Sigmoid colon (tissue), 4 donors: ENCODE results near the gene PPP1R13L.

ENCODE experiments used
- EP300 ChIP-seq, 4 donors: sonication (generic); formaldehyde crosslinking; IDR thresholded peaks; one replicate each; pipeline ENCODE4 v1.6.1; 2017; ENCODE audit warnings: antibody characterized with exemption in 4 of 4
- POLR2A ChIP-seq, 2 donors: fragments of 450-650 bp; IDR thresholded peaks; one replicate each; pipeline ENCODE4 v1.6.1; 2016; ENCODE audit warnings: antibody characterized with exemption in 2 of 2, mild to moderate bottlenecking in 2 of 2, moderate library complexity in 2 of 2
- POLR2AphosphoS5 ChIP-seq, 4 donors: sonication (generic); formaldehyde crosslinking; IDR thresholded peaks; one replicate each; pipeline ENCODE4 v1.6.1; 2017; ENCODE audit warnings: antibody characterized with exemption in 4 of 4
- TF ChIP-seq, protein P1 (sequence below), 4 experiments: fragments of 450-650 bp in 3 of 4; fragments of 200-600 bp in 1 of 4; IDR thresholded peaks; one replicate each; pipeline ENCODE4 v1.5.1; 2016 to 2019; ENCODE audit warnings: antibody characterized with exemption in 4 of 4, mild to moderate bottlenecking in 3 of 4, moderate library complexity in 2 of 4

DNA sequence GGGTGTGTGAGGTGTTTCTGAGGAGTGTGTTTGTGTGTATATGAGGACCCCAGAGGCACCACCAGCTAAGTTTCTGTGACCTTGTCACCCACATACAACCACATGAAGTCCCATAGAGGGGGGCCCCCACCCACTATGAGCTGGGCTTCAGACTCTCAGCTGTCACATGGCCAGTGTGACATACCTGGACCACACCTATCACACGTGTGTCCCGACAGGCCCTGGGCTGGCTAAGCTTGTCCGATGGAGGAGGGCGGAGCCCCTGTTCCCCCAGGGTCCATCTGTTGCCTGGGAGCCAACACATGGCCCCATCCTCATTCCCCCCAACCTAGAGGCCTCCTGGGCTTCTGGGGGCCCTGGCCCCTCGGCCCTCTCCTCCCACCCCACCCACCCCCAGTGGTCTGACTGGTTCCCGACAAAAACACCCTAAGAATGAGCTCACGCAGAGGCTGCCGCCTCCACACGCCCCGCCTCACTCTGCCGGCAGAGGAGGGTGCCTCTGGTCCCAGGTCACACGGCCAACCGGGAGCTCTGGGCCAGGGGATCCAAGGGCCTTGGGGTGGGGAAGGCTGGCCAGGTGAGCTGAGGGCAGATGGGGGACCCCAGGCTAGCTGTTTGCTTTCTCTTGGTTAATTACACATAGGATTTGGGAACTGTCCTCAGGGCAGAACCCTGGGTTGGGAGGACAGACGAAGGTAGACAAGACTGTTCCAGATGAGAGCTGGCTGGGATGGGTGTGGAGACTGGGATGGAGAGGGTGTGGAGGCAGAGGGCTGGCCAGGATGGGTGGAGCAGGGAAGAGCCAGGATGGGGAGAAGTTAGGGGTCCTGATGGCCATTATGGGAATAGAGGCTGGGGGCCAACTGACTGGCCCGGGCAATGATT lies 60.0 kb downstream of the PPP1R13L start:
- TF ChIP-seq, protein P1, sequence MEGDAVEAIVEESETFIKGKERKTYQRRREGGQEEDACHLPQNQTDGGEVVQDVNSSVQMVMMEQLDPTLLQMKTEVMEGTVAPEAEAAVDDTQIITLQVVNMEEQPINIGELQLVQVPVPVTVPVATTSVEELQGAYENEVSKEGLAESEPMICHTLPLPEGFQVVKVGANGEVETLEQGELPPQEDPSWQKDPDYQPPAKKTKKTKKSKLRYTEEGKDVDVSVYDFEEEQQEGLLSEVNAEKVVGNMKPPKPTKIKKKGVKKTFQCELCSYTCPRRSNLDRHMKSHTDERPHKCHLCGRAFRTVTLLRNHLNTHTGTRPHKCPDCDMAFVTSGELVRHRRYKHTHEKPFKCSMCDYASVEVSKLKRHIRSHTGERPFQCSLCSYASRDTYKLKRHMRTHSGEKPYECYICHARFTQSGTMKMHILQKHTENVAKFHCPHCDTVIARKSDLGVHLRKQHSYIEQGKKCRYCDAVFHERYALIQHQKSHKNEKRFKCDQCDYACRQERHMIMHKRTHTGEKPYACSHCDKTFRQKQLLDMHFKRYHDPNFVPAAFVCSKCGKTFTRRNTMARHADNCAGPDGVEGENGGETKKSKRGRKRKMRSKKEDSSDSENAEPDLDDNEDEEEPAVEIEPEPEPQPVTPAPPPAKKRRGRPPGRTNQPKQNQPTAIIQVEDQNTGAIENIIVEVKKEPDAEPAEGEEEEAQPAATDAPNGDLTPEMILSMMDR (IDR thresholded peaks at IDR 0.05) = no peak
- TF ChIP-seq POLR2A (IDR thresholded peaks at IDR 0.05) (no peak), EP300 (IDR thresholded peaks at IDR 0.05) (no peak), POLR2AphosphoS5 (IDR thresholded peaks at IDR 0.05) (no peak)
